HepG2 (cell line): ENCODE data around the gene STK40. TPM values are rescaled to one million over a fixed set of nuclear protein-coding genes. Genes with fewer than 3 reads are reported as not detected.

Experiments
- BORCS8-MEF2B ChIP-seq: sonication (generic); formaldehyde crosslinking; IDR thresholded peaks from 2 replicates; pipeline ENCODE4 v1.8.0; 2022; ENCODE audit warnings: mild to moderate bottlenecking, missing genetic modification reagents
- DNMT1 ChIP-seq: sonication (generic); formaldehyde crosslinking; IDR thresholded peaks from 2 replicates; pipeline ENCODE4 v1.5.1; 2020; ENCODE audit warnings: mild to moderate bottlenecking, missing genetic modification reagents
- DR1 ChIP-seq: sonication (generic); formaldehyde crosslinking; IDR thresholded peaks from 2 replicates; pipeline ENCODE4 v1.8.0; 2021; ENCODE audit warnings: mild to moderate bottlenecking, missing genetic modification reagents, inconsistent platforms
- HOXA3 ChIP-seq: sonication (generic); formaldehyde crosslinking; IDR thresholded peaks from 2 replicates; pipeline ENCODE4 v1.5.0; 2020; ENCODE audit warnings: missing genetic modification reagents
- KDM5A ChIP-seq: fragments of 200-600 bp; sonication (generic); IDR thresholded peaks from 2 replicates; pipeline ENCODE4 v1.7.0; 2018; ENCODE audit warnings: antibody characterized with exemption, mild to moderate bottlenecking, low read length, borderline replicate concordance
- KIAA2018 ChIP-seq: sonication (generic); formaldehyde crosslinking; IDR thresholded peaks from 2 replicates; pipeline ENCODE4 v1.5.0; 2020; ENCODE audit warnings: mild to moderate bottlenecking, missing genetic modification reagents, borderline replicate concordance
- MAFG ChIP-seq: sonication (generic); formaldehyde crosslinking; IDR thresholded peaks from 2 replicates; pipeline ENCODE4 v1.5.1; 2020; ENCODE audit warnings: mild to moderate bottlenecking, missing genetic modification reagents
- MIER2 ChIP-seq: IDR thresholded peaks from 2 replicates; pipeline ENCODE4 v1.6.1; 2016; ENCODE audit warnings: missing biosample characterization, missing genetic modification reagents
- PCBP2 ChIP-seq: fragments of 200-400 bp; formaldehyde crosslinking; optimal IDR thresholded peaks from 2 replicates; pipeline ENCODE3; 2018; ENCODE audit warnings: low read length, low read depth; ENCODE audit not compliant: poor library complexity, severe bottlenecking
- SCMH1 ChIP-seq: sonication (generic); formaldehyde crosslinking; IDR thresholded peaks from 2 replicates; pipeline ENCODE4 v1.9.0; 2021; ENCODE audit warnings: missing genetic modification reagents, mild to moderate bottlenecking, borderline replicate concordance
- SIX1 ChIP-seq: sonication (generic); formaldehyde crosslinking; IDR thresholded peaks from 2 replicates; pipeline ENCODE4 v1.4.0; 2020; ENCODE audit warnings: missing genetic modification reagents, borderline replicate concordance
- SP1 ChIP-seq, 2 experiments: fragments of 450-650 bp in 1 of 2; sonication (generic) in 1 of 2; formaldehyde crosslinking in 1 of 2; IDR thresholded peaks; 2 replicates each; pipeline versions ENCODE4 v1.4.0 to v1.6.1; 2016 to 2020; ENCODE audit warnings: missing genetic modification reagents in 1 of 2
- ZKSCAN8 ChIP-seq: IDR thresholded peaks from 2 replicates; pipeline ENCODE4 v1.6.1; 2016; ENCODE audit warnings: borderline replicate concordance, missing genetic modification reagents, missing compliant biosample characterization
- ZNF333 ChIP-seq: sonication (generic); formaldehyde crosslinking; IDR thresholded peaks from 2 replicates; pipeline ENCODE4 v1.4.0; 2020; ENCODE audit warnings: mild to moderate bottlenecking, missing genetic modification reagents, borderline replicate concordance
- ZNF382 ChIP-seq: sonication (generic); formaldehyde crosslinking; IDR thresholded peaks from 2 replicates; pipeline ENCODE4 v1.5.0; 2020; ENCODE audit warnings: missing genetic modification reagents, mild to moderate bottlenecking, borderline replicate concordance
- ZNF512B ChIP-seq: sonication (generic); formaldehyde crosslinking; IDR thresholded peaks from 2 replicates; pipeline ENCODE4 v1.5.1; 2020; ENCODE audit warnings: missing genetic modification reagents, mild to moderate bottlenecking, borderline replicate concordance
- polyA plus RNA-seq, 8 experiments: library from polyadenylated mRNA; depleted of rRNA in 3 of 8; stranded (reverse) in 7 of 8; unstranded in 1 of 8; fragments of >200 nt; fragmentation: Illumina TruSeq in 4 of 8; extraction: Trizol in 4 of 8; gene quantifications; 2 replicates each; pipeline versions ENCODE4 v1.2.1 to v1.2.3, GENCODE V29; 2011 to 2016; ENCODE audit warnings: low read depth in 4 of 8, missing spikeins in 1 of 8, mixed read lengths in 1 of 8; ENCODE audit not compliant: insufficient read depth in 1 of 8
- total RNA-seq, 5 experiments: library from RNA; depleted of rRNA; stranded (reverse); fragments of >200 nt; fragmentation: Illumina TruSeq; extraction: Trizol; gene quantifications; 2 replicates each; pipeline ENCODE4 v1.2.3, GENCODE V29; 2016; ENCODE audit warnings: low read depth in 1 of 5
- TF ChIP-seq, protein P1 (sequence below): IDR thresholded peaks from 2 replicates; pipeline ENCODE4 v1.6.1; 2018; ENCODE audit warnings: missing genetic modification reagents, mild to moderate bottlenecking, missing compliant biosample characterization

Gene STK40
- total and polyA plus RNA-seq, 2 of the 13 experiments (the other 11 are each of a cell fraction or from before 2014, with no cell fraction given): 33.8 to 35.1 TPM

DNA sequence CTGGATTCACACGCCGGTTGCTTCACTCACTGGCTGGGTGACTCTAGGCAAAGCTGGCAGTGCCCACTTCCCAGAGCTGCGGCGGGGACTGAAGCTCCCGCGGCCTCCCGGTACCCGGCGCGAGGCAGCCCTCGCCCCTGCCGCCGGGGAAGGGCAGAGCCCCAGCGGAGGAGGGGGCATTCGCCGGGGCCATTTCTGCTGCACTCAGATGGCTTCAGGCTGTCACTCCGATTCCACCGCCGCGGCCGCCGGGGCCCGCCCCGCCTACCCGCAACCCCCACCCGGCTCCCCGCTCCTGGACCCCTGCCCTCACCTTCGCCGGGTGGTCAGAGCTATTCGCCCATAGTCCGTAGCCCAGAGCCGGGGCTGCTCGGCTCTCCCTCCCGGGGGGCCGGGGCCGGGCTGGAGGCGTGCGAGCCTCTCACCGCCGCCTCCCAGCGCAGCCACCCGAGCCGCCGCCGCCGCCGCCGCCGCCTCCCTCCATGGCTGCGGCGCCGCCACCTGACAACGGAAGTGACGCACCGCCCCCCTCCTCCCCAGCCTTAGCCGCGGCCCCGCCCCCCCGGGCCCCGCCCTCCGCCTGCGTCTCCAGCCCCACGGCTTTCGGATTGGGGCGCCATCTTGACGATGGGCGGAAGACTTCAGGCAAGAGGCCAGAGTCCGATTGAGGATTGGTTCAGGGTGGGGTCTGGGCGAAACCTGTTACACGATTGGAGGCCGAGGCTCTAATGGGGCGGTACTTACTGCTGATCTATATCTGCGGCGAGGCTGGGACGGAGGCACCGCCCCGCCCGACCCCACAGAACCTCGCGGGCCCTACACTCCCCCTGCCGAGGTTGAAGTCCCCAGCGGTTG, at the start of gene STK40 (continued):
- no peak for TF ChIP-seq ZNF382 (CRISPR knock-in tag)
- TF ChIP-seq, protein P1, sequence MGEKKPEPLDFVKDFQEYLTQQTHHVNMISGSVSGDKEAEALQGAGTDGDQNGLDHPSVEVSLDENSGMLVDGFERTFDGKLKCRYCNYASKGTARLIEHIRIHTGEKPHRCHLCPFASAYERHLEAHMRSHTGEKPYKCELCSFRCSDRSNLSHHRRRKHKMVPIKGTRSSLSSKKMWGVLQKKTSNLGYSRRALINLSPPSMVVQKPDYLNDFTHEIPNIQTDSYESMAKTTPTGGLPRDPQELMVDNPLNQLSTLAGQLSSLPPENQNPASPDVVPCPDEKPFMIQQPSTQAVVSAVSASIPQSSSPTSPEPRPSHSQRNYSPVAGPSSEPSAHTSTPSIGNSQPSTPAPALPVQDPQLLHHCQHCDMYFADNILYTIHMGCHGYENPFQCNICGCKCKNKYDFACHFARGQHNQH (CRISPR knock-in tag): no peak
- TF ChIP-seq PCBP2: no peak
- TF ChIP-seq HOXA3 (CRISPR knock-in tag): peak; percentile 85
- 0 out of 2 replicates have a peak, but pooled peaks have one; percentile 9 for TF ChIP-seq SIX1 (CRISPR knock-in tag)
- no peak for TF ChIP-seq DR1 (CRISPR knock-in tag)
- TF ChIP-seq KIAA2018 (CRISPR knock-in tag): no peak
- no peak for TF ChIP-seq SP1 (IDR thresholded peaks at IDR 0.05)
- TF ChIP-seq SP1 (CRISPR knock-in tag; IDR thresholded peaks at IDR 0.05): peak; percentile 91
- no peak for TF ChIP-seq SCMH1
- no peak for TF ChIP-seq MIER2
- TF ChIP-seq ZKSCAN8 (CRISPR knock-in tag): no peak
- no peak for TF ChIP-seq DNMT1 (CRISPR knock-in tag)
- no peak for TF ChIP-seq KDM5A
- no peak for TF ChIP-seq ZNF333 (CRISPR knock-in tag)
- no peak for TF ChIP-seq BORCS8-MEF2B (CRISPR knock-in tag)
- no peak for TF ChIP-seq MAFG (CRISPR knock-in tag)
- TF ChIP-seq ZNF512B (CRISPR knock-in tag): no peak
